ENCODE measurements around the gene THAP4. TPM values are rescaled to one million over a fixed set of nuclear protein-coding genes. Genes with fewer than 3 reads are reported as not detected.
"Not testable (repeated sequence)": the region's sequence is repeated elsewhere in the genome, so short reads cannot be mapped to it uniquely, and the experiment has no call there.

Gene THAP4
- total RNA-seq, 1 donor from 2014 or later, result 46.1 TPM

DNA sequence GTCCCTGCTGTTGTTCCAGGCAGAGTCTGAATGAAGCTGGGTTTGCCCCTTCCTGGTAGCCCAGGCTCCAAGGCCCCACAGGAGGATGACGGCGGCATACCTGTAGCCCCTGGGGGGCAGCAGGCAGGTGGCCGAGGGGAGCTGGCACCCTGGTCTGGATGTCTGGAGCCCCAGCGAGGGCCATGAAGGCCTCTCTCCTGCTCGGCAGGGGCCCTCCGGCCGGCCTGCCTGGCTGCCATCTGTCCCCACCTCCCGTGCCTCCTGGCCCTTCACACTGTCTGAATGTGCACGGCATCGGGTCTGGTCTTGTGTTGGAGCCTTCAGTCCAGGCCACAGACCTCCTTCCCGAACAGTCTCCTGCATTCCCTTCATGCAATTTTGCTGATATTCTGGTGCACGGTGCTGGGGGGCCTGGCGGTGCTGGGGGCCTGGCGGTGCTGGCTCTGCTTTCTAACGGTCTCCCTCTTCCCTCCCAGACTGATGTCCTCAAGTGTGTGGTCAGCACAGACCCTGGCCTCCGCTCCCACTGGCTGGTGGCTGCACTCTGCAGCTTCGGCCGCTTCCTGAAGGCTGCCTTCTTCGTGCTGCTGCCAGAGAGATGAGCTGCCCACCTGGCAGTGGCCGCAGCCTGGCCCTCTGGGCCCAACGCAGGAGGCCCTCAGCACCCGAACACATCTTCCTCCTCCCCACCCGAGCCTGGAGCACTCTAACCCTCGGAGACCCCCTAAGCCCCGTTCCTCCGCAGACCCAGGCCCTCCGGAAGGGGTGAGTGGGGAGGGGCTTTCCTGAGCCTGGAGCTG is 64.9 kb downstream of the THAP4 start:
- H3K4me1 ChIP-seq, result no peaks in the 10 kb centered on the region
- H3K4me3 ChIP-seq, result no peak overlapping the region
- H3K27ac ChIP-seq, result no peak overlapping the region
- ATAC-seq, result no peak
- no peaks in the 10 kb centered on the region for H3K9me3 ChIP-seq
- peaks cover 15% of the 10 kb centered on the region for H3K36me3 ChIP-seq
- intact Hi-C loops (cut with DNase I), result no loop called here
- no peaks in the 10 kb centered on the region for H3K27me3 ChIP-seq
- TF ChIP-seq, protein P1, sequence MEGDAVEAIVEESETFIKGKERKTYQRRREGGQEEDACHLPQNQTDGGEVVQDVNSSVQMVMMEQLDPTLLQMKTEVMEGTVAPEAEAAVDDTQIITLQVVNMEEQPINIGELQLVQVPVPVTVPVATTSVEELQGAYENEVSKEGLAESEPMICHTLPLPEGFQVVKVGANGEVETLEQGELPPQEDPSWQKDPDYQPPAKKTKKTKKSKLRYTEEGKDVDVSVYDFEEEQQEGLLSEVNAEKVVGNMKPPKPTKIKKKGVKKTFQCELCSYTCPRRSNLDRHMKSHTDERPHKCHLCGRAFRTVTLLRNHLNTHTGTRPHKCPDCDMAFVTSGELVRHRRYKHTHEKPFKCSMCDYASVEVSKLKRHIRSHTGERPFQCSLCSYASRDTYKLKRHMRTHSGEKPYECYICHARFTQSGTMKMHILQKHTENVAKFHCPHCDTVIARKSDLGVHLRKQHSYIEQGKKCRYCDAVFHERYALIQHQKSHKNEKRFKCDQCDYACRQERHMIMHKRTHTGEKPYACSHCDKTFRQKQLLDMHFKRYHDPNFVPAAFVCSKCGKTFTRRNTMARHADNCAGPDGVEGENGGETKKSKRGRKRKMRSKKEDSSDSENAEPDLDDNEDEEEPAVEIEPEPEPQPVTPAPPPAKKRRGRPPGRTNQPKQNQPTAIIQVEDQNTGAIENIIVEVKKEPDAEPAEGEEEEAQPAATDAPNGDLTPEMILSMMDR (IDR thresholded peaks at IDR 0.05), result no peak
- peak; percentile 48 for DNase-seq

DNA sequence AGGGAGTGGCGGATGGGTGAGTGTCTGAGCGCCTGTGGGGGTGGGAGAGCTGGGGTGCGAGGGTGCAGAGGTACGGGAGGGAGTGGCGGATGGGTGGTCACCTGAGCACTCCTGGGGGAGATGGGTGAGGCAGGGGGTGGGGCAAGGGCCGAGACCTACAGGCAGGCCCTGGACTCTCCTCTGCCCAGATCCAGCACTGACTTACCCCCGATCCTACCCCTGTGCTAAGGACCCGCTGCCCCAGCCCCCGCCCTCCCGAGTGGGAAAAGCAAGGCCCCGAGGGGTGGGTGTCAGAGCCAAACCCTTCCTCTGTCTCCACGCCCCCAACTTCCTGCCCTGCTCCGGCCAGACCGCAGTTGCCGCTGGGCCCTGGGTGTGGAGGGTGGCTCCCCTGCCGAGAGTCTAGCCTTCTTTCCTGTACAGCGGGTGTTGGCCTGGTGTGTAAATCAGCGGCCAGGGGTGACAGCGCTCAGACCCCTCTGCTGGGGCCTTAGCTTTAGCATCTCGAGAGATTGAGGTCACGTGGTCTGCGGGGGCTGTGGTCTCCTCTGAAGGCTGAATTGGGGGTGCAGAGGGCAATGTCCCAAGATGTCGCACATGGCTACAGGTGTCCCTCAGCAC is 65.9 kb downstream of the THAP4 start:
- DNase-seq (peak; percentile 67), ATAC-seq (peak; percentile 57)
- Histone ChIP-seq H3K9me3 (no peaks in the 10 kb centered on the region), H3K27ac (no peak overlapping the region), H3K27me3 (no peaks in the 10 kb centered on the region), H3K36me3 (peaks cover 15% of the 10 kb centered on the region), H3K4me1 (no peaks in the 10 kb centered on the region), H3K4me3 (no peak overlapping the region)
- TF ChIP-seq, protein P1 (IDR thresholded peaks at IDR 0.05), result no peak
- intact Hi-C loops (cut with DNase I), result no loop called here

- no peak overlapping the region for H3K4me3 ChIP-seq
- H3K9me3 ChIP-seq, result no peaks in the 10 kb centered on the region
- no peaks in the 10 kb centered on the region for H3K4me1 ChIP-seq
- intact Hi-C loops (cut with DNase I), result no loop called here
- H3K36me3 ChIP-seq, result peaks cover 15% of the 10 kb centered on the region
- DNase-seq (peak; percentile 56), ATAC-seq (no peak)
- TF ChIP-seq, protein P1 (IDR thresholded peaks at IDR 0.05), result no peak
- no peaks in the 10 kb centered on the region for H3K27me3 ChIP-seq
- no peak overlapping the region for H3K27ac ChIP-seq
Measured at GRCh38 chr2:241569831-241570281, 67.1 kb downstream of the THAP4 start.

- peak; percentile 44 for DNase-seq
- intact Hi-C loops (cut with DNase I), result no loop called here
Measured at GRCh38 chr2:241568726-241569125, 68.2 kb downstream of the THAP4 start.

DNA sequence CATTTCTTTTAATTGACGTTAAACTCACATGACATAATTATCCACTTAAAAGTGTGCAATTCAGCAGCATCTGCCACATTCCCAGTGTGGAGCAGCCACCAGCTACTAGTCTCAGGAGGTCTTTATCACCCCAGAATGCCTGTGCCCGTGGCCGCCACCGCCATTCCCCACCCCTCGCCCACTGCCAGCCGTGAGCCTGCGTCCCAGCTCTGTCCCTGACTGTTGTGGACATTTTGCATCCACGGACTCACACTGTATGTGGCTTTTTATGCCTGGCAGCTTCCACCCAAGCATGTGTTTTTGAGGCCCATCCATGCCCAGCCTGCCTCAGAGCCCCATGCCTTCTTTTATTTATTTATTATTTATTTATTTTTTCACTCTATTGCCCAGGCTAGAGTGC is 69.2 kb downstream of the THAP4 start:
- ATAC-seq (no peak), DNase-seq (peak; percentile 25)
- TF ChIP-seq, protein P1 (IDR thresholded peaks at IDR 0.05), result no peak
- Histone ChIP-seq H3K4me1 (no peaks in the 10 kb centered on the region), H3K27me3 (no peaks in the 10 kb centered on the region), H3K4me3 (no peak overlapping the region), H3K36me3 (peaks cover 8% of the 10 kb centered on the region), H3K9me3 (no peaks in the 10 kb centered on the region), H3K27ac (no peak overlapping the region)
- intact Hi-C loops (cut with DNase I), result no loop called here

More at GRCh38 chr2:241568726-241569125, 68.2 kb downstream of the THAP4 start:
- no peaks in the 10 kb centered on the region for H3K27me3 ChIP-seq
- ATAC-seq, result no peak
- peaks cover 14% of the 10 kb centered on the region for H3K36me3 ChIP-seq
- no peak overlapping the region for H3K4me3 ChIP-seq
- H3K27ac ChIP-seq, result no peak overlapping the region
- TF ChIP-seq, protein P1 (IDR thresholded peaks at IDR 0.05), result no peak
- no peaks in the 10 kb centered on the region for H3K9me3 ChIP-seq
- H3K4me1 ChIP-seq, result no peaks in the 10 kb centered on the region

- peak; percentile 60 for DNase-seq
- H3K4me3 ChIP-seq; H3K9me3 ChIP-seq; intact Hi-C loops (cut with DNase I); H3K27me3 ChIP-seq; H3K27ac ChIP-seq; H3K36me3 ChIP-seq; H3K4me1 ChIP-seq; ATAC-seq: not testable (repeated sequence)
Measured at GRCh38 chr2:241567266-241567665, 69.7 kb downstream of the THAP4 start.
